H1 (cell line): ENCODE data around the gene CCNY. TPM values are rescaled to one million over a fixed set of nuclear protein-coding genes. Genes with fewer than 3 reads are reported as not detected.

Experiments used
- CTCF ChIA-PET: fragments of 300-600 bp; sonication (Branson Sonifier 250); formaldehyde crosslinking; loops from one replicate; lab custom pipeline; 2021; ENCODE audit not compliant: partially characterized antibody; lab: Charles Lee
- POLR2A ChIA-PET: fragments of 300-600 bp; sonication (Branson Sonifier 250); formaldehyde crosslinking; loops from one replicate; lab custom pipeline; 2021; ENCODE audit warnings: inconsistent platforms; ENCODE audit not compliant: partially characterized antibody; lab: Charles Lee
- DNase-seq, 2 experiments: peaks; one replicate each; pipeline versions ENCODE4 v3.0.0 to v3.0.0-alpha.2; 2010 to 2022; ENCODE audit warnings: low spot score in 2 of 2, low read depth in 1 of 2, mixed read lengths in 1 of 2
- FAIRE-seq: peaks from 2 replicates; lab custom pipeline; 2011; peaks lifted over from hg19 to GRCh38; lab: Jason Lieb, UNC
- H2AFZ ChIP-seq: 2 replicates; pipeline ENCODE4 v1.8.1; 2012; ENCODE audit warnings: low read length, inconsistent platforms
- H2AK5ac ChIP-seq: 2 replicates; pipeline ENCODE4 v1.6.1; 2013; ENCODE audit warnings: low read depth, low read length
- H2BK120ac ChIP-seq: replicated peaks from 2 replicates; pipeline ENCODE3; 2013; ENCODE audit warnings: low read depth, low read length, inconsistent platforms
- H2BK12ac ChIP-seq: 2 replicates; pipeline ENCODE4 v1.6.1; 2013; ENCODE audit warnings: low read depth, low read length
- H2BK15ac ChIP-seq: 2 replicates; pipeline ENCODE4 v1.6.1; 2013; ENCODE audit warnings: low read length
- H2BK20ac ChIP-seq: 2 replicates; pipeline ENCODE4 v1.6.1; 2013; ENCODE audit warnings: low read length
- H2BK5ac ChIP-seq: 2 replicates; pipeline ENCODE4 v1.6.1; 2013; ENCODE audit warnings: low read depth, low read length
- H3K14ac ChIP-seq: 2 replicates; pipeline ENCODE4 v1.6.1; 2013; ENCODE audit warnings: inconsistent platforms; ENCODE audit not compliant: insufficient read length
- H3K18ac ChIP-seq: 2 replicates; pipeline ENCODE4 v1.6.1; 2013; ENCODE audit warnings: low read length; ENCODE audit errors: extremely low read depth
- H3K23ac ChIP-seq: 2 replicates; pipeline ENCODE4 v1.6.1; 2013; ENCODE audit warnings: inconsistent platforms; ENCODE audit not compliant: insufficient read length
- H3K23me2 ChIP-seq: 2 replicates; pipeline ENCODE4 v1.6.1; 2013; ENCODE audit warnings: low read depth, low read length
- H3K27ac ChIP-seq: 2 replicates; pipeline ENCODE4 v1.6.1; 2011; ENCODE audit warnings: low read depth, low read length, inconsistent platforms
- H3K27me3 ChIP-seq, 4 experiments: replicated peaks in 1 of 4; 1 replicate in 1 of 4; 2 replicates in 3 of 4; pipeline versions ENCODE4 v1.6.1 to v1.8.1; 2011 to 2013; ENCODE audit warnings: low read length in 3 of 4, mild to moderate bottlenecking in 3 of 4, inconsistent platforms in 2 of 4, mixed read lengths in 2 of 4, moderate library complexity in 1 of 4; ENCODE audit not compliant: control insufficient read depth in 3 of 4, insufficient read depth in 3 of 4; ENCODE audit errors: extremely low read depth in 1 of 4
- H3K36me3 ChIP-seq, 4 experiments: 2 replicates each; pipeline versions ENCODE4 v1.6.1 to v1.8.1; 2011 to 2013; ENCODE audit warnings: mild to moderate bottlenecking in 4 of 4, low read length in 3 of 4, moderate library complexity in 2 of 4, control low read depth in 1 of 4, inconsistent platforms in 1 of 4; ENCODE audit not compliant: insufficient read depth in 4 of 4, control insufficient read depth in 2 of 4
- H3K4ac ChIP-seq: replicated peaks from 2 replicates; pipeline ENCODE3; 2013; ENCODE audit warnings: low read length, low read depth, mixed read lengths, inconsistent platforms; ENCODE audit not compliant: insufficient read length
- H3K4me1 ChIP-seq, 4 experiments: replicated peaks in 1 of 4; 1 replicate in 1 of 4; 2 replicates in 3 of 4; pipeline versions ENCODE4 v1.6.1 to v1.8.1; 2011 to 2013; ENCODE audit warnings: low read length in 3 of 4, inconsistent platforms in 2 of 4, mixed read lengths in 1 of 4; ENCODE audit not compliant: insufficient read depth in 4 of 4, control insufficient read depth in 3 of 4
- H3K4me2 ChIP-seq, 2 experiments: 2 replicates each; pipeline versions ENCODE4 v1.6.1 to v1.8.1; 2011 to 2013; ENCODE audit warnings: low read depth in 2 of 2, low read length in 2 of 2, control low read depth in 1 of 2, inconsistent platforms in 1 of 2, mild to moderate bottlenecking in 1 of 2; ENCODE audit not compliant: insufficient read depth in 1 of 2
- H3K4me3 ChIP-seq, 4 experiments: fragments of 200-600, 300-600 bp in 1 of 4; sonication (generic), shearing (Covaris generic), sonication (Bioruptor Twin) in 1 of 4; 2 replicates each; pipeline versions ENCODE4 v1.5.1 to v1.8.1; 2011 to 2016; ENCODE audit warnings: low read length in 4 of 4, low read depth in 3 of 4, control low read depth in 2 of 4, inconsistent platforms in 2 of 4, mild to moderate bottlenecking in 2 of 4, mixed read lengths in 1 of 4, moderate library complexity in 1 of 4; ENCODE audit not compliant: insufficient read depth in 2 of 4; ENCODE audit errors: extremely low read depth in 1 of 4
- H3K56ac ChIP-seq: replicated peaks from 2 replicates; pipeline ENCODE3; 2013; ENCODE audit warnings: low read depth, mild to moderate bottlenecking, mixed read lengths, low read length, inconsistent platforms; ENCODE audit not compliant: insufficient read length
- H3K79me1 ChIP-seq: 2 replicates; pipeline ENCODE4 v1.6.1; 2013; ENCODE audit warnings: low read depth, low read length, control low read depth
- H3K79me2 ChIP-seq, 2 experiments: 2 replicates each; pipeline versions ENCODE4 v1.6.1 to v1.8.1; 2012 to 2013; ENCODE audit warnings: low read length in 2 of 2, mild to moderate bottlenecking in 2 of 2, inconsistent platforms in 1 of 2; ENCODE audit not compliant: insufficient read depth in 2 of 2, control insufficient read depth in 1 of 2
- H3K9ac ChIP-seq, 4 experiments: replicated peaks in 1 of 4; 1 replicate in 1 of 4; 2 replicates in 3 of 4; pipeline versions ENCODE4 v1.6.1 to v1.8.1; 2011 to 2013; ENCODE audit warnings: low read depth in 3 of 4, low read length in 3 of 4, control low read depth in 2 of 4, mild to moderate bottlenecking in 2 of 4, moderate library complexity in 2 of 4, inconsistent platforms in 1 of 4; ENCODE audit errors: extremely low read depth in 1 of 4
- H3K9me3 ChIP-seq, 2 experiments: 2 replicates each; pipeline versions ENCODE4 v1.6.1 to v1.8.1; 2012 to 2013; ENCODE audit warnings: mild to moderate bottlenecking in 2 of 2, moderate library complexity in 2 of 2, control low read depth in 1 of 2, inconsistent platforms in 1 of 2, low read depth in 1 of 2, low read length in 1 of 2, mixed read lengths in 1 of 2; ENCODE audit not compliant: insufficient read depth in 2 of 2
- H4K20me1 ChIP-seq, 2 experiments: replicated peaks in 1 of 2; 2 replicates each; pipeline versions ENCODE3 to v1.8.1; 2011 to 2013; ENCODE audit warnings: inconsistent platforms in 2 of 2, low read length in 2 of 2, mild to moderate bottlenecking in 1 of 2; ENCODE audit not compliant: insufficient read depth in 2 of 2, control insufficient read depth in 1 of 2
- H4K5ac ChIP-seq: 2 replicates; pipeline ENCODE4 v1.6.1; 2013; ENCODE audit warnings: low read length, low read depth, mixed read lengths, inconsistent platforms; ENCODE audit not compliant: insufficient read length
- H4K8ac ChIP-seq: 2 replicates; pipeline ENCODE4 v1.8.0; 2013; ENCODE audit warnings: mild to moderate bottlenecking, moderate library complexity, low read length, inconsistent platforms; ENCODE audit not compliant: insufficient read depth; ENCODE audit errors: extremely low read depth
- H4K91ac ChIP-seq: replicated peaks from 2 replicates; pipeline ENCODE3; 2013; ENCODE audit warnings: low read length, mixed read lengths, inconsistent platforms; ENCODE audit not compliant: insufficient read length
- CEBPB ChIP-seq: IDR thresholded peaks from 2 replicates; pipeline ENCODE4 v1.6.1; 2012; ENCODE audit warnings: low read depth, low read length
- CHD2 ChIP-seq: IDR thresholded peaks from 2 replicates; pipeline ENCODE4 v1.6.1; 2012; ENCODE audit warnings: low read length, improper control_type of control experiment
- CREB1 ChIP-seq: IDR thresholded peaks from 2 replicates; pipeline ENCODE4 v1.6.1; 2012; ENCODE audit warnings: inconsistent platforms
- CTBP2 ChIP-seq: IDR thresholded peaks from 2 replicates; pipeline ENCODE4 v1.7.0; 2011; ENCODE audit warnings: borderline replicate concordance, mild to moderate bottlenecking, moderate library complexity, mixed read lengths, low read length; ENCODE audit not compliant: insufficient read depth, insufficient read length
- EGR1 ChIP-seq: IDR thresholded peaks from 2 replicates; pipeline ENCODE4 v1.6.1; 2011; ENCODE audit warnings: low read depth, low read length, borderline replicate concordance
- EP300 ChIP-seq, 2 experiments: IDR thresholded peaks; 1 replicate in 1 of 2; 2 replicates in 1 of 2; pipeline ENCODE4 v1.6.1; 2011 to 2012; ENCODE audit warnings: low read depth in 2 of 2, low read length in 2 of 2, mild to moderate bottlenecking in 2 of 2, borderline replicate concordance in 1 of 2, inconsistent platforms in 1 of 2, moderate library complexity in 1 of 2
- KDM4A ChIP-seq: IDR thresholded peaks from one replicate; pipeline ENCODE4 v1.7.1; 2012; ENCODE audit warnings: low read depth, mild to moderate bottlenecking, moderate library complexity, low read length, inconsistent platforms; ENCODE audit not compliant: severe bottlenecking
- POLR2AphosphoS5 ChIP-seq: IDR thresholded peaks from 2 replicates; pipeline ENCODE4 v1.6.1; 2011; ENCODE audit warnings: low read depth, low read length
- POU5F1 ChIP-seq: IDR thresholded peaks from 2 replicates; pipeline ENCODE4 v1.6.1; 2011; ENCODE audit warnings: low read depth, mild to moderate bottlenecking, low read length, moderate library complexity
- SAP30 ChIP-seq: fragments of 300-600 bp; sonication (generic); IDR thresholded peaks from 2 replicates; pipeline ENCODE4 v1.7.1; 2012; ENCODE audit warnings: low read length, moderate library complexity, mild to moderate bottlenecking, inconsistent platforms; ENCODE audit not compliant: insufficient read depth, insufficient replicate concordance
- SUZ12 ChIP-seq: fragments of 200-600 bp; sonication (generic); IDR thresholded peaks from 2 replicates; pipeline ENCODE4 v1.6.1; 2012; ENCODE audit warnings: mild to moderate bottlenecking, inconsistent platforms, low read length, moderate library complexity, mixed read lengths
- ZNF274 ChIP-seq: IDR thresholded peaks from 2 replicates; pipeline ENCODE4 v1.7.0; 2012; ENCODE audit warnings: low read length, borderline replicate concordance; ENCODE audit errors: extremely low read depth
- polyA plus RNA-seq, 7 experiments: library from polyadenylated mRNA; depleted of rRNA in 3 of 7; stranded (reverse) in 5 of 7; unstranded in 2 of 7; fragments of >200 nt in 5 of 7; fragments of 200-250 nt in 2 of 7; gene quantifications; 1 replicate in 5 of 7; 2 replicates in 1 of 7; 4 replicates in 1 of 7; pipeline versions ENCODE4 v1.2.1 to v1.2.3, GENCODE V29; 2011 to 2013; ENCODE audit warnings: missing spikeins in 2 of 7, mixed read lengths in 2 of 7
- total RNA-seq: library from RNA; stranded (reverse); fragmentation: NEBNext Ultra II Directional; extraction: Animal tissue kit (Norgen Biotek cat#: 25700); gene quantifications from 2 replicates; pipeline ENCODE4 v1.2.1, GENCODE V29; 2021
- TF ChIP-seq, protein P1 (sequence below): IDR thresholded peaks from 2 replicates; pipeline ENCODE4 v1.6.1; 2012; ENCODE audit warnings: inconsistent platforms
- TF ChIP-seq, protein P2 (sequence below): IDR thresholded peaks from 2 replicates; pipeline ENCODE4 v1.6.1; 2011; ENCODE audit warnings: low read length, improper control_type of control experiment

The CCNY gene
- total and polyA plus RNA-seq, 2 of the 8 experiments (the other 6 are each of a cell fraction or from before 2014, with no cell fraction given): 25.3 to 68.2 TPM

DNA sequence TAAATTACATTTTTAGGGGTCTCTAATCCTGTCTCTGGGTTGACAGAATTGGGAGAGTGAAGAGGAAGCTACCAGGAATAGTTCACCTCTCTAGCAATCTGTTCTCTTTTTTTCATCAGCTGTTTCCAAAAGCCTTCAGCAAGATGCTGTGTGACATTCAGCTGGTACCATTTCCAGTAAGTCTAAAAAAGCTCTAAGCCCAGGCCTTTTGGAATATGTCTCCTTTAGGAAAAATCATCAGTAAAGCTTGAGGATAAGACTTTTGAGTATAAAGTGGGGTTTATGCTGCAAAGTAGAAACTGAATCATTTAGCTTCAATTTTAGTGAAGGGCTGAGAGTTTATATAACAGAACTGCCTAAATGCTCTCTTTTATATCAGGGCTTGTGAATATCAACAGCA lies 81.5 kb downstream of the CCNY start:
- peaks cover 2 to 10% of the 10 kb centered on the region in 2 experiments for H4K20me1 ChIP-seq
- H3K4me2 ChIP-seq: no peak overlapping the region
- H3K56ac ChIP-seq: no peak overlapping the region
- H4K91ac ChIP-seq: no peak overlapping the region
- POLR2A ChIA-PET: no interaction called here
- H3K18ac ChIP-seq: no peak overlapping the region
- H3K23me2 ChIP-seq: no peaks in the 10 kb centered on the region
- H4K8ac ChIP-seq: no peak overlapping the region
- no peak overlapping the region for H3K4ac ChIP-seq
- H3K9ac ChIP-seq: no peak overlapping the region
- H2BK15ac ChIP-seq: no peak overlapping the region
- no peak overlapping the region for H2BK5ac ChIP-seq
- no peak overlapping the region for H3K4me3 ChIP-seq
- H3K79me1 ChIP-seq: peaks cover 10% of the 10 kb centered on the region; the same call in 1 of the 2 replicates
- no peaks in the 10 kb centered on the region for H3K36me3 ChIP-seq
- H2AFZ ChIP-seq: no peak overlapping the region
- H2BK20ac ChIP-seq: no peak overlapping the region
- H3K23ac ChIP-seq: no peak overlapping the region
- no peak overlapping the region for H2BK120ac ChIP-seq
- H4K5ac ChIP-seq: no peak overlapping the region
- H2BK12ac ChIP-seq: no peak overlapping the region
- no peak overlapping the region for H2AK5ac ChIP-seq
- no peak overlapping the region for H3K27ac ChIP-seq
- peaks cover 5 to 93% of the 10 kb centered on the region in 2 experiments for H3K79me2 ChIP-seq
- H3K4me1 ChIP-seq: peaks cover 7 to 37% (median 18%) of the 10 kb centered on the region in 4 experiments
- DNase-seq (no peak), FAIRE-seq (no peak)
- no peak overlapping the region for H3K14ac ChIP-seq
- no peaks in the 10 kb centered on the region for H3K27me3 ChIP-seq
- CTCF ChIA-PET: interaction anchor here (0.7 to 1.8 kb wide), 10 partner anchors 9 to 592 kb away, joined by 3 to 8 read pairs (median 3); no protein-coding TSS in a partner anchor
- no peaks in the 10 kb centered on the region for H3K9me3 ChIP-seq
- TF ChIP-seq CHD2 (no peak), CTBP2 (no peak), SUZ12 (no peak), EP300 (IDR thresholded peaks at IDR 0.05; ENCODE audit: borderline replicate concordance in 1 of 2, low read depth in 2 of 2, low read length in 2 of 2) (no peak), POU5F1 (no peak), EGR1 (no peak), ZNF274 (no peak), SAP30 (no peak), KDM4A (no peak), POLR2AphosphoS5 (no peak), CEBPB (no peak), CREB1 (no peak)
- TF ChIP-seq, protein P1, sequence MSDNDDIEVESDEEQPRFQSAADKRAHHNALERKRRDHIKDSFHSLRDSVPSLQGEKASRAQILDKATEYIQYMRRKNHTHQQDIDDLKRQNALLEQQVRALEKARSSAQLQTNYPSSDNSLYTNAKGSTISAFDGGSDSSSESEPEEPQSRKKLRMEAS: no peak
- TF ChIP-seq, protein P2, sequence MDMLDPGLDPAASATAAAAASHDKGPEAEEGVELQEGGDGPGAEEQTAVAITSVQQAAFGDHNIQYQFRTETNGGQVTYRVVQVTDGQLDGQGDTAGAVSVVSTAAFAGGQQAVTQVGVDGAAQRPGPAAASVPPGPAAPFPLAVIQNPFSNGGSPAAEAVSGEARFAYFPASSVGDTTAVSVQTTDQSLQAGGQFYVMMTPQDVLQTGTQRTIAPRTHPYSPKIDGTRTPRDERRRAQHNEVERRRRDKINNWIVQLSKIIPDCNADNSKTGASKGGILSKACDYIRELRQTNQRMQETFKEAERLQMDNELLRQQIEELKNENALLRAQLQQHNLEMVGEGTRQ: no peak
